ENCODE results near the gene PPP1R12C.

The PPP1R12C gene

GRCh38 chr19:55132453-55133129, 15.2 kb upstream of the PPP1R12C start:
- TF ChIP-seq POLR2A (IDR thresholded peaks at IDR 0.05; ENCODE audit: low read length) = no peak
- peak in 1 of 2 experiments; percentile 32 for DNase-seq

- DNase-seq = no peak
- no peak for TF ChIP-seq GATA1 (IDR thresholded peaks at IDR 0.05; ENCODE audit: low read depth, low read length)
- no peak for TF ChIP-seq POLR2A (IDR thresholded peaks at IDR 0.05; ENCODE audit: low read length)
Observed at GRCh38 chr19:55131421-55131820, 14.0 kb upstream of the PPP1R12C start.

- TF ChIP-seq GATA1 (IDR thresholded peaks at IDR 0.05; ENCODE audit: low read depth, low read length) (no peak), POLR2A (IDR thresholded peaks at IDR 0.05; ENCODE audit: low read length) (no peak)
- DNase-seq = no peak
Observed at GRCh38 chr19:55119053-55119452, 1.6 kb upstream of the PPP1R12C start.

GRCh38 chr19:55118401-55118991, 1.1 kb upstream of the PPP1R12C start:
- TF ChIP-seq POLR2A (IDR thresholded peaks at IDR 0.05; ENCODE audit: low read length) = no peak
- no peak for TF ChIP-seq GATA1 (IDR thresholded peaks at IDR 0.05; ENCODE audit: low read depth, low read length)
- DNase-seq = peak; percentile 46 to 50

- peak; percentile 99 for DNase-seq
- TF ChIP-seq POLR2A (IDR thresholded peaks at IDR 0.05; ENCODE audit: low read length) (peak; percentile 50), GATA1 (IDR thresholded peaks at IDR 0.05; ENCODE audit: low read depth, low read length) (no peak)
Observed at GRCh38 chr19:55117663-55118391, 390 bp upstream of the PPP1R12C start.

GRCh38 chr19:55116232-55116858, 1.1 kb downstream of the PPP1R12C start:
- peak; percentile 50 to 71 for DNase-seq
- TF ChIP-seq GATA1 (IDR thresholded peaks at IDR 0.05; ENCODE audit: low read depth, low read length) (no peak), POLR2A (IDR thresholded peaks at IDR 0.05; ENCODE audit: low read length) (no peak)

GRCh38 chr19:55115446-55116065, 1.9 kb downstream of the PPP1R12C start:
- DNase-seq = peak; percentile 30 to 43
- TF ChIP-seq GATA1 (IDR thresholded peaks at IDR 0.05; ENCODE audit: low read depth, low read length) (no peak), POLR2A (IDR thresholded peaks at IDR 0.05; ENCODE audit: low read length) (no peak)

- no peak for DNase-seq
- TF ChIP-seq GATA1 (IDR thresholded peaks at IDR 0.05; ENCODE audit: low read depth, low read length) (no peak), POLR2A (IDR thresholded peaks at IDR 0.05; ENCODE audit: low read length) (no peak)
Observed at GRCh38 chr19:55114566-55115145, 2.8 kb downstream of the PPP1R12C start.

GRCh38 chr19:55113570-55114039, 3.8 kb downstream of the PPP1R12C start:
- DNase-seq = peak in 1 of 2 experiments; percentile 33
- no peak for TF ChIP-seq GATA1 (IDR thresholded peaks at IDR 0.05; ENCODE audit: low read depth, low read length)

- DNase-seq = no peak
- no peak for TF ChIP-seq POLR2A (IDR thresholded peaks at IDR 0.05; ENCODE audit: low read length)
- no peak for TF ChIP-seq GATA1 (IDR thresholded peaks at IDR 0.05; ENCODE audit: low read depth, low read length)
Observed at GRCh38 chr19:55112777-55113569, 4.5 kb downstream of the PPP1R12C start.

GRCh38 chr19:55112246-55112776, 5.1 kb downstream of the PPP1R12C start:
- TF ChIP-seq POLR2A (IDR thresholded peaks at IDR 0.05; ENCODE audit: low read length) (no peak), GATA1 (IDR thresholded peaks at IDR 0.05; ENCODE audit: low read depth, low read length) (no peak)
- no peak for DNase-seq

GRCh38 chr19:55111238-55111831, 6.1 kb downstream of the PPP1R12C start:
- TF ChIP-seq GATA1 (IDR thresholded peaks at IDR 0.05; ENCODE audit: low read depth, low read length) (no peak), POLR2A (IDR thresholded peaks at IDR 0.05; ENCODE audit: low read length) (no peak)
- DNase-seq = no peak
